IMR-90 (cell line): Measurements from ENCODE around the gene PTPRK. TPM values are rescaled to one million over a fixed set of nuclear protein-coding genes. Genes with fewer than 3 reads are reported as not detected.

ENCODE experiments used
- ATAC-seq: fragments of 200-7000 bp; cut with Tn5 transposase; 2 replicates; pipeline ENCODE4 v1.9.1; 2020; ENCODE audit warnings: low read depth, mild to moderate bottlenecking, moderate library complexity
- BruUV-seq: library from RNA; stranded (reverse); fragments of 400-500 nt; replicated peaks from 2 replicates; lab custom pipeline; 2021; lab: Mats Ljungman, UMichigan
- CTCF ChIA-PET: fragments of 300-600 bp; formaldehyde crosslinking; extraction: SDS; loops from one replicate; lab custom pipeline; 2021; ENCODE audit warnings: antibody characterized with exemption; lab: Yijun Ruan, JAX
- POLR2A ChIA-PET: fragments of 300-600 bp; sonication (Branson Sonifier 250); formaldehyde crosslinking; loops from one replicate; lab custom pipeline; 2022; ENCODE audit warnings: antibody characterized with exemption; ENCODE audit not compliant: unreplicated experiment; lab: Charles Lee
- DNase-seq: peaks from one replicate; pipeline ENCODE4 v3.0.0; 2013
- H2AFZ ChIP-seq: replicated peaks from 2 replicates; pipeline ENCODE3; 2013; ENCODE audit warnings: low read length, mild to moderate bottlenecking; ENCODE audit not compliant: poor library complexity
- H2AK5ac ChIP-seq: 2 replicates; pipeline ENCODE4 v1.6.1; 2013; ENCODE audit warnings: low read depth, low read length, inconsistent platforms
- H2AK9ac ChIP-seq: replicated peaks from 2 replicates; pipeline ENCODE3; 2013; ENCODE audit warnings: mild to moderate bottlenecking, low read depth, low read length, moderate library complexity; ENCODE audit not compliant: poor library complexity
- H2BK120ac ChIP-seq: 2 replicates; pipeline ENCODE4 v1.6.1; 2013; ENCODE audit warnings: low read depth, low read length, inconsistent platforms
- H2BK15ac ChIP-seq: 3 replicates; pipeline ENCODE4 v1.6.1; 2013; ENCODE audit warnings: low read depth, low read length, inconsistent platforms
- H2BK20ac ChIP-seq: 2 replicates; pipeline ENCODE4 v1.6.1; 2013; ENCODE audit warnings: low read depth, mild to moderate bottlenecking, inconsistent platforms, low read length, moderate library complexity
- H2BK5ac ChIP-seq: 2 replicates; pipeline ENCODE4 v1.6.1; 2013; ENCODE audit warnings: mild to moderate bottlenecking, low read depth, low read length, inconsistent platforms; ENCODE audit not compliant: poor library complexity, severe bottlenecking
- H3K14ac ChIP-seq: replicated peaks from 2 replicates; pipeline ENCODE4 v1.6.1; 2013; ENCODE audit warnings: low read depth, low read length, inconsistent platforms
- H3K18ac ChIP-seq: 2 replicates; pipeline ENCODE4 v1.6.1; 2013; ENCODE audit warnings: low read depth, low read length, control low read depth
- H3K23ac ChIP-seq: 2 replicates; pipeline ENCODE4 v1.6.1; 2013; ENCODE audit warnings: low read depth, low read length, inconsistent platforms
- H3K27ac ChIP-seq: 2 replicates; pipeline ENCODE4 v1.5.1; 2013; ENCODE audit warnings: mild to moderate bottlenecking, control low read depth, low read length; ENCODE audit not compliant: insufficient read depth
- H3K27me3 ChIP-seq: 2 replicates; pipeline ENCODE4 v1.6.1; 2013; ENCODE audit warnings: low read length; ENCODE audit not compliant: control insufficient read depth, insufficient read depth
- H3K36me3 ChIP-seq: 2 replicates; pipeline ENCODE4 v1.6.1; 2013; ENCODE audit warnings: low read length, mixed read lengths; ENCODE audit not compliant: control insufficient read depth, insufficient read depth
- H3K4ac ChIP-seq: 2 replicates; pipeline ENCODE4 v1.6.1; 2013; ENCODE audit warnings: low read depth, low read length, inconsistent platforms
- H3K4me1 ChIP-seq: 2 replicates; pipeline ENCODE4 v1.6.1; 2013; ENCODE audit warnings: low read length, mixed read lengths; ENCODE audit not compliant: control insufficient read depth, insufficient read depth
- H3K4me2 ChIP-seq: 2 replicates; pipeline ENCODE4 v1.6.1; 2013; ENCODE audit warnings: low read depth, mild to moderate bottlenecking, control low read depth, low read length, moderate library complexity
- H3K4me3 ChIP-seq: 2 replicates; pipeline ENCODE4 v1.5.1; 2013; ENCODE audit warnings: low read depth, mild to moderate bottlenecking, control low read depth, low read length, moderate library complexity; ENCODE audit not compliant: insufficient read depth
- H3K56ac ChIP-seq: 2 replicates; pipeline ENCODE4 v1.6.1; 2013; ENCODE audit warnings: low read length, inconsistent platforms; ENCODE audit not compliant: insufficient read depth; ENCODE audit errors: extremely low read depth
- H3K79me1 ChIP-seq, 2 experiments: 2 replicates each; pipeline ENCODE4 v1.6.1; 2013; ENCODE audit warnings: low read length in 2 of 2, inconsistent platforms in 1 of 2, low read depth in 1 of 2
- H3K9ac ChIP-seq: 2 replicates; pipeline ENCODE4 v1.6.1; 2013; ENCODE audit warnings: low read depth, low read length, control low read depth
- H3K9me1 ChIP-seq: 2 replicates; pipeline ENCODE4 v1.6.1; 2013; ENCODE audit warnings: low read length, inconsistent platforms; ENCODE audit not compliant: insufficient read depth
- H3K9me3 ChIP-seq: 2 replicates; pipeline ENCODE4 v1.6.1; 2013; ENCODE audit warnings: low read length; ENCODE audit not compliant: control insufficient read depth, insufficient read depth
- H4K20me1 ChIP-seq: 2 replicates; pipeline ENCODE4 v1.6.1; 2013; ENCODE audit warnings: low read length, inconsistent platforms; ENCODE audit not compliant: insufficient read depth
- H4K5ac ChIP-seq: 2 replicates; pipeline ENCODE4 v1.6.1; 2013; ENCODE audit warnings: mild to moderate bottlenecking, low read depth, low read length, control low read depth
- H4K8ac ChIP-seq, 2 experiments: 2 replicates each; pipeline ENCODE4 v1.6.1; 2013; ENCODE audit warnings: low read depth in 2 of 2, low read length in 2 of 2, control low read depth in 1 of 2, inconsistent platforms in 1 of 2
- H4K91ac ChIP-seq: 2 replicates; pipeline ENCODE4 v1.6.1; 2013; ENCODE audit warnings: low read depth, low read length, inconsistent platforms; ENCODE audit not compliant: insufficient read depth
- CEBPB ChIP-seq: IDR thresholded peaks from 2 replicates; pipeline ENCODE4 v1.6.1; 2012; ENCODE audit warnings: low read depth, low read length, improper control_type of control experiment
- CHD1 ChIP-seq: IDR thresholded peaks from 2 replicates; pipeline ENCODE4 v1.6.1; 2012; ENCODE audit warnings: low read depth, low read length, improper control_type of control experiment
- FOS ChIP-seq: fragments of 150-350 bp; IDR thresholded peaks from 2 replicates; pipeline ENCODE4 v1.6.1; 2016; ENCODE audit warnings: low read depth, low read length
- POLR2A ChIP-seq: IDR thresholded peaks from 2 replicates; pipeline ENCODE4 v1.6.1; 2012; ENCODE audit warnings: mild to moderate bottlenecking, low read depth, low read length
- RCOR1 ChIP-seq: IDR thresholded peaks from 2 replicates; pipeline ENCODE4 v1.6.1; 2012; ENCODE audit warnings: mild to moderate bottlenecking, low read length, improper control_type of control experiment; ENCODE audit not compliant: insufficient replicate concordance
- RFX5 ChIP-seq: IDR thresholded peaks from 2 replicates; pipeline ENCODE4 v1.8.0; 2012; ENCODE audit warnings: low read depth, mild to moderate bottlenecking, low read length, moderate library complexity
- WGBS, 2 experiments: methylation state at CpG; one replicate each; pipeline versions ENCODE4 v1.1.5 to v1.1.7; 2013; ENCODE audit warnings: missing lambda C conversion rate in 2 of 2; ENCODE audit not compliant: insufficient read length in 1 of 2; ENCODE audit errors: extremely low coverage in 2 of 2; 5-methylcytosine and 5-hydroxymethylcytosine counted together
- dilution Hi-C: fragments of 300-500 bp; cut with HindIII; formaldehyde crosslinking; loops from one replicate; pipeline ENCODE4 v1.14.3; 2018; ENCODE audit warnings: low sequenced_read_pairs; ENCODE audit not compliant: unreplicated experiment
- in situ Hi-C: fragments of 300-500 bp; cut with MboI; formaldehyde crosslinking; loops from 3 replicates; pipeline ENCODE4 v1.14.3; 2019; ENCODE audit warnings: low sequenced_read_pairs, inconsistent platforms, mixed read lengths
- intact Hi-C: fragments of 100-400 bp; cut with micrococcal nuclease; formaldehyde crosslinking; loops from 2 replicates; pipeline ENCODE4 v1.10.0; 2022
- polyA plus RNA-seq, 3 experiments: library from polyadenylated mRNA; depleted of rRNA; stranded (reverse); fragments of >200 nt; gene quantifications; 2 replicates each; pipeline ENCODE4 v1.2.3, GENCODE V29; 2012; ENCODE audit warnings: low replicate concordance in 1 of 3
- total RNA-seq: library from RNA; depleted of rRNA; stranded (reverse); fragments of >200 nt; gene quantifications from 2 replicates; pipeline ENCODE4 v1.2.3, GENCODE V29; 2012
- TF ChIP-seq, protein P1 (sequence below): fragments of 150-350 bp; IDR thresholded peaks from 2 replicates; pipeline ENCODE4 v1.6.1; 2016; ENCODE audit warnings: low read depth, mild to moderate bottlenecking, low read length, moderate library complexity, borderline replicate concordance
- TF ChIP-seq, protein P2 (sequence below): fragments of 150-350 bp; IDR thresholded peaks from 2 replicates; pipeline ENCODE4 v1.6.1; 2017; ENCODE audit warnings: mild to moderate bottlenecking, antibody characterized with exemption, low read length, low read depth
- TF ChIP-seq, protein P3 (sequence below): conservative IDR thresholded peaks from 2 replicates; pipeline ENCODE4 v1.5.1; 2012; ENCODE audit warnings: mild to moderate bottlenecking, low read depth, low read length, improper control_type of control experiment

The PTPRK gene
- total and polyA plus RNA-seq, 2 of the 4 experiments (the other 2 are of a cell fraction): 18.0 to 80.8 TPM

DNA sequence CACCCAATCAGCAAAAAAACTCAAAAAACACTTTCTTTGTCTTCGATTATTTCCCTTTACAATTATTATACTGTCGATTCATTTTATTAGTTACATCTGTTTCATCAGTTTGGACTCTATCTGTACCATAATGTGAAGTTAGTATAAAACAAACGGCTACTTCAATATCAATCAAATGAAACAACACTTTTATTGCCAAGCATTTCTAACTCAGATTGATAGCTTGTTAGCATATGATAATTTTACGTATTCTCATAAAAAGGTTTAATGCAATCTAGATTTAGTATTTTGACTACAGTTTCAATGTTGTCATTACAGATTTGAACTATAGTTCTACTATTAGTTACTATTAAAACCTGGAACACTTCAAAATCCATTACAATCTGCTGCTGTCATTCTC, 149.3 kb downstream of the PTPRK start:
- intact Hi-C loops: no loop called here
- Histone ChIP-seq H3K4me2 (no peak overlapping the region), H2BK120ac (no peak overlapping the region), H3K23ac (no peak overlapping the region), H3K36me3 (peaks cover 3% of the 10 kb centered on the region), H4K8ac (no peak overlapping the region), H2AFZ (no peak overlapping the region), H3K4ac (no peak overlapping the region), H3K14ac (no peak overlapping the region), H3K79me1 (peaks cover 17 to 47% of the 10 kb centered on the region in 2 experiments; a peak in 3 of 4 replicates), H4K20me1 (peaks cover 3% of the 10 kb centered on the region; the same call in 1 of the 2 replicates), H3K9me1 (peaks cover 3% of the 10 kb centered on the region; the same call in 1 of the 2 replicates), H2BK15ac (no peak overlapping the region), H3K27ac (no peak overlapping the region), H3K18ac (no peak overlapping the region), H2BK5ac (no peak overlapping the region), H3K56ac (no peak overlapping the region), H3K9ac (no peak overlapping the region), H3K9me3 (peaks cover 6% of the 10 kb centered on the region), H2AK9ac (no peak overlapping the region), H3K4me3 (no peak overlapping the region), H3K4me1 (no peaks in the 10 kb centered on the region; the same call in 1 of the 2 replicates), H4K91ac (no peak overlapping the region), H4K5ac (no peak overlapping the region), H2BK20ac (no peak overlapping the region), H3K27me3 (no peaks in the 10 kb centered on the region), H2AK5ac (no peak overlapping the region)
- ChIA-PET CTCF (interaction anchor here (0.8 kb wide), 1 partner anchor 345 kb away, joined by 3 read pairs; no protein-coding TSS in a partner anchor), POLR2A (no interaction called here)
- dilution Hi-C loops: no loop called here
- no TSS peak for BruUV-seq
- WGBS, 2 experiments: 100% methylated on average over 2 of the region's 4 CpGs; no CpG with 5 or more reads in 1 of the 2 experiments
- in situ Hi-C loops: no loop called here
- TF ChIP-seq POLR2A (no peak), FOS (no peak), RCOR1 (no peak), CEBPB (no peak), RFX5 (no peak), CHD1 (no peak)
- TF ChIP-seq, protein P1, sequence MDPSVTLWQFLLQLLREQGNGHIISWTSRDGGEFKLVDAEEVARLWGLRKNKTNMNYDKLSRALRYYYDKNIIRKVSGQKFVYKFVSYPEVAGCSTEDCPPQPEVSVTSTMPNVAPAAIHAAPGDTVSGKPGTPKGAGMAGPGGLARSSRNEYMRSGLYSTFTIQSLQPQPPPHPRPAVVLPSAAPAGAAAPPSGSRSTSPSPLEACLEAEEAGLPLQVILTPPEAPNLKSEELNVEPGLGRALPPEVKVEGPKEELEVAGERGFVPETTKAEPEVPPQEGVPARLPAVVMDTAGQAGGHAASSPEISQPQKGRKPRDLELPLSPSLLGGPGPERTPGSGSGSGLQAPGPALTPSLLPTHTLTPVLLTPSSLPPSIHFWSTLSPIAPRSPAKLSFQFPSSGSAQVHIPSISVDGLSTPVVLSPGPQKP: no peak
- TF ChIP-seq, protein P2, sequence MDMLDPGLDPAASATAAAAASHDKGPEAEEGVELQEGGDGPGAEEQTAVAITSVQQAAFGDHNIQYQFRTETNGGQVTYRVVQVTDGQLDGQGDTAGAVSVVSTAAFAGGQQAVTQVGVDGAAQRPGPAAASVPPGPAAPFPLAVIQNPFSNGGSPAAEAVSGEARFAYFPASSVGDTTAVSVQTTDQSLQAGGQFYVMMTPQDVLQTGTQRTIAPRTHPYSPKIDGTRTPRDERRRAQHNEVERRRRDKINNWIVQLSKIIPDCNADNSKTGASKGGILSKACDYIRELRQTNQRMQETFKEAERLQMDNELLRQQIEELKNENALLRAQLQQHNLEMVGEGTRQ: no peak
- TF ChIP-seq, protein P3, sequence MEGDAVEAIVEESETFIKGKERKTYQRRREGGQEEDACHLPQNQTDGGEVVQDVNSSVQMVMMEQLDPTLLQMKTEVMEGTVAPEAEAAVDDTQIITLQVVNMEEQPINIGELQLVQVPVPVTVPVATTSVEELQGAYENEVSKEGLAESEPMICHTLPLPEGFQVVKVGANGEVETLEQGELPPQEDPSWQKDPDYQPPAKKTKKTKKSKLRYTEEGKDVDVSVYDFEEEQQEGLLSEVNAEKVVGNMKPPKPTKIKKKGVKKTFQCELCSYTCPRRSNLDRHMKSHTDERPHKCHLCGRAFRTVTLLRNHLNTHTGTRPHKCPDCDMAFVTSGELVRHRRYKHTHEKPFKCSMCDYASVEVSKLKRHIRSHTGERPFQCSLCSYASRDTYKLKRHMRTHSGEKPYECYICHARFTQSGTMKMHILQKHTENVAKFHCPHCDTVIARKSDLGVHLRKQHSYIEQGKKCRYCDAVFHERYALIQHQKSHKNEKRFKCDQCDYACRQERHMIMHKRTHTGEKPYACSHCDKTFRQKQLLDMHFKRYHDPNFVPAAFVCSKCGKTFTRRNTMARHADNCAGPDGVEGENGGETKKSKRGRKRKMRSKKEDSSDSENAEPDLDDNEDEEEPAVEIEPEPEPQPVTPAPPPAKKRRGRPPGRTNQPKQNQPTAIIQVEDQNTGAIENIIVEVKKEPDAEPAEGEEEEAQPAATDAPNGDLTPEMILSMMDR: no peak
- ATAC-seq (no peak), DNase-seq (no peak)
